Measurements from ENCODE around the gene TAF11L5. TPM values are rescaled to one million over a fixed set of nuclear protein-coding genes. Genes with fewer than 3 reads are reported as not detected.

TAF11L5 gene
- total RNA-seq, 1 experiment from 2014 or later: not detected

Other genes starting within 250 kb of the TAF11L5 start
- gene TAF11L2, start 27.0 kb upstream of the TAF11L5 start, total RNA-seq (2014; rRNA removed; shearing (Covaris generic); ENCODE audit: low replicate concordance): not detected in 2 replicates
- gene TAF11L3, start 6.9 kb upstream of the TAF11L5 start, total RNA-seq (2014; rRNA removed; shearing (Covaris generic); ENCODE audit: low replicate concordance): not detected in 2 replicates
- gene TAF11L4, start 3.4 kb upstream of the TAF11L5 start, total RNA-seq (2014; rRNA removed; shearing (Covaris generic); ENCODE audit: low replicate concordance): not detected in 2 replicates
- gene TAF11L6, start 3.4 kb downstream of the TAF11L5 start, total RNA-seq (2014; rRNA removed; shearing (Covaris generic); ENCODE audit: low replicate concordance): not detected in 2 replicates
- gene TAF11L7, start 60.5 kb downstream of the TAF11L5 start, total RNA-seq (2014; rRNA removed; shearing (Covaris generic); ENCODE audit: low replicate concordance): not detected in 2 replicates
- not detected in 2 replicates for gene TAF11L8, start 65.7 kb downstream of the TAF11L5 start, total RNA-seq (2014; rRNA removed; shearing (Covaris generic); ENCODE audit: low replicate concordance)
- gene TAF11L9, start 69.2 kb downstream of the TAF11L5 start, total RNA-seq (2014; rRNA removed; shearing (Covaris generic); ENCODE audit: low replicate concordance): not detected in 2 replicates
- not detected in 2 replicates for gene TAF11L10, start 72.6 kb downstream of the TAF11L5 start, total RNA-seq (2014; rRNA removed; shearing (Covaris generic); ENCODE audit: low replicate concordance)
- not detected in 2 replicates for gene TAF11L11, start 78.9 kb downstream of the TAF11L5 start, total RNA-seq (2014; rRNA removed; shearing (Covaris generic); ENCODE audit: low replicate concordance)
- gene TAF11L12, start 85.2 kb downstream of the TAF11L5 start, total RNA-seq (2014; rRNA removed; shearing (Covaris generic); ENCODE audit: low replicate concordance): not detected in 2 replicates
- gene TAF11L13, start 106.9 kb downstream of the TAF11L5 start, total RNA-seq (2014; rRNA removed; shearing (Covaris generic); ENCODE audit: low replicate concordance): not detected in 2 replicates
- not detected in 2 replicates for gene TAF11L14, start 109.2 kb downstream of the TAF11L5 start, total RNA-seq (2014; rRNA removed; shearing (Covaris generic); ENCODE audit: low replicate concordance)

All from Caki2 (cell line).